BLaER1 (cell line): Measurements from ENCODE around the gene UBE3D.
A peak's percentile ranks its signal among the peaks of the same experiment; 100 is the strongest.

Source experiments
- H3K27ac ChIP-seq: shearing (Covaris generic); formaldehyde crosslinking; 2 replicates; pipeline ENCODE4 v1.8.1; 2022
- H3K27me3 ChIP-seq: shearing (Covaris generic); formaldehyde crosslinking; 2 replicates; pipeline ENCODE4 v1.8.1; 2022
- H3K36me3 ChIP-seq: shearing (Covaris generic); formaldehyde crosslinking; 2 replicates; pipeline ENCODE4 v1.8.1; 2022
- H3K4me1 ChIP-seq: shearing (Covaris generic); formaldehyde crosslinking; 2 replicates; pipeline ENCODE4 v1.8.1; 2022
- H3K4me2 ChIP-seq: shearing (Covaris generic); formaldehyde crosslinking; 2 replicates; pipeline ENCODE4 v1.8.1; 2022
- H3K4me3 ChIP-seq: shearing (Covaris generic); formaldehyde crosslinking; 2 replicates; pipeline ENCODE4 v1.8.1; 2022
- H3K9ac ChIP-seq: shearing (Covaris generic); formaldehyde crosslinking; 2 replicates; pipeline ENCODE4 v1.8.1; 2022
- H3K9me3 ChIP-seq: shearing (Covaris generic); formaldehyde crosslinking; 2 replicates; pipeline ENCODE4 v1.8.1; 2022
- H4K20me1 ChIP-seq: shearing (Covaris generic); formaldehyde crosslinking; 2 replicates; pipeline ENCODE4 v1.8.1; 2022
- Cebpa-rat ChIP-seq: shearing (Covaris generic); IDR thresholded peaks from 2 replicates; pipeline ENCODE4 v1.8.1; 2022

The UBE3D gene

GRCh38 chr6:83065511-83066192 is at the start of gene UBE3D:
Gene UBE3D (minus strand): TSS chr6:83065841. CDS start chr6:83065718, 123 bp downstream.
- Histone ChIP-seq H3K9ac (peak within 1 kb of the TSS; percentile 74), H3K36me3 (no peaks in the 10 kb centered on the region), H4K20me1 (no peaks in the 10 kb centered on the region), H3K4me3 (peak within 1 kb of the TSS; percentile 72), H3K27me3 (no peaks in the 10 kb centered on the region), H3K4me1 (peaks cover 24% of the 10 kb centered on the region; the same call in 1 of the 2 replicates), H3K27ac (0 out of 2 replicates have a peak within 1 kb of the TSS, but pooled peaks have one; percentile 41), H3K9me3 (no peaks in the 10 kb centered on the region), H3K4me2 (peak within 1 kb of the TSS; percentile 71)
- no peak for TF ChIP-seq Cebpa-rat

GRCh38 chr6:83114164-83114563 is 48.5 kb upstream of the UBE3D start:
- H3K4me3 ChIP-seq, result no peak overlapping the region
- H3K27me3 ChIP-seq, result no peaks in the 10 kb centered on the region
- no peaks in the 10 kb centered on the region for H3K36me3 ChIP-seq
- H4K20me1 ChIP-seq, result no peaks in the 10 kb centered on the region
- H3K4me1 ChIP-seq, result peaks cover 15% of the 10 kb centered on the region
- H3K27ac ChIP-seq, result no peak overlapping the region
- H3K4me2 ChIP-seq, result no peak overlapping the region
- no peak for TF ChIP-seq Cebpa-rat
- H3K9me3 ChIP-seq, result no peaks in the 10 kb centered on the region
- H3K9ac ChIP-seq, result no peak overlapping the region

GRCh38 chr6:83113258-83113657 is 47.6 kb upstream of the UBE3D start:
- Histone ChIP-seq H3K27me3 (no peaks in the 10 kb centered on the region), H3K36me3 (no peaks in the 10 kb centered on the region), H3K4me2 (no peak overlapping the region), H3K4me1 (peaks cover 15% of the 10 kb centered on the region), H4K20me1 (no peaks in the 10 kb centered on the region), H3K9ac (no peak overlapping the region), H3K9me3 (no peaks in the 10 kb centered on the region), H3K27ac (no peak overlapping the region), H3K4me3 (no peak overlapping the region)
- TF ChIP-seq Cebpa-rat, result no peak

GRCh38 chr6:83108378-83108777 is 42.7 kb upstream of the UBE3D start:
- H3K36me3 ChIP-seq, result no peaks in the 10 kb centered on the region
- no peaks in the 10 kb centered on the region for H4K20me1 ChIP-seq
- H3K4me1 ChIP-seq, result peaks cover 15% of the 10 kb centered on the region
- no peak overlapping the region for H3K9ac ChIP-seq
- H3K27me3 ChIP-seq, result no peaks in the 10 kb centered on the region
- H3K4me3 ChIP-seq, result no peak overlapping the region
- no peak overlapping the region for H3K4me2 ChIP-seq
- no peak overlapping the region for H3K27ac ChIP-seq
- H3K9me3 ChIP-seq, result no peaks in the 10 kb centered on the region
- TF ChIP-seq Cebpa-rat, result no peak

- Histone ChIP-seq H3K4me3 (no peak overlapping the region), H3K4me1 (no peaks in the 10 kb centered on the region), H4K20me1 (no peaks in the 10 kb centered on the region), H3K27me3 (no peaks in the 10 kb centered on the region), H3K36me3 (no peaks in the 10 kb centered on the region), H3K27ac (no peak overlapping the region), H3K4me2 (no peak overlapping the region), H3K9ac (no peak overlapping the region), H3K9me3 (no peaks in the 10 kb centered on the region)
- no peak for TF ChIP-seq Cebpa-rat
Observed at GRCh38 chr6:83098589-83098988, 32.9 kb upstream of the UBE3D start.

- H3K27ac ChIP-seq, result no peak overlapping the region
- H3K36me3 ChIP-seq, result no peaks in the 10 kb centered on the region
- no peaks in the 10 kb centered on the region for H3K9me3 ChIP-seq
- no peak overlapping the region for H3K9ac ChIP-seq
- no peaks in the 10 kb centered on the region for H3K4me1 ChIP-seq
- H3K4me2 ChIP-seq, result no peak overlapping the region
- no peaks in the 10 kb centered on the region for H4K20me1 ChIP-seq
- no peak overlapping the region for H3K4me3 ChIP-seq
- no peaks in the 10 kb centered on the region for H3K27me3 ChIP-seq
- TF ChIP-seq Cebpa-rat, result no peak
Observed at GRCh38 chr6:83097675-83098074, 32.0 kb upstream of the UBE3D start.

- no peaks in the 10 kb centered on the region for H4K20me1 ChIP-seq
- no peak overlapping the region for H3K27ac ChIP-seq
- H3K9ac ChIP-seq, result no peak overlapping the region
- H3K4me3 ChIP-seq, result no peak overlapping the region
- no peaks in the 10 kb centered on the region for H3K9me3 ChIP-seq
- no peaks in the 10 kb centered on the region for H3K4me1 ChIP-seq
- H3K36me3 ChIP-seq, result no peaks in the 10 kb centered on the region
- H3K4me2 ChIP-seq, result no peak overlapping the region
- no peaks in the 10 kb centered on the region for H3K27me3 ChIP-seq
- no peak for TF ChIP-seq Cebpa-rat
Observed at GRCh38 chr6:83097204-83097603, 31.6 kb upstream of the UBE3D start.

- H3K27ac ChIP-seq, result no peak overlapping the region
- no peak overlapping the region for H3K4me2 ChIP-seq
- no peaks in the 10 kb centered on the region for H3K36me3 ChIP-seq
- H3K9ac ChIP-seq, result no peak overlapping the region
- H3K9me3 ChIP-seq, result no peaks in the 10 kb centered on the region
- H3K4me1 ChIP-seq, result no peaks in the 10 kb centered on the region
- no peak for TF ChIP-seq Cebpa-rat
- no peaks in the 10 kb centered on the region for H4K20me1 ChIP-seq
- H3K27me3 ChIP-seq, result no peaks in the 10 kb centered on the region
- H3K4me3 ChIP-seq, result no peak overlapping the region
Observed at GRCh38 chr6:83096791-83097190, 31.1 kb upstream of the UBE3D start.

GRCh38 chr6:83092756-83093399 is 27.2 kb upstream of the UBE3D start:
- Histone ChIP-seq H3K27me3 (no peaks in the 10 kb centered on the region), H3K36me3 (no peaks in the 10 kb centered on the region), H3K4me3 (no peak overlapping the region), H3K9ac (no peak overlapping the region), H3K4me1 (no peaks in the 10 kb centered on the region), H3K27ac (no peak overlapping the region), H3K4me2 (no peak overlapping the region), H4K20me1 (no peaks in the 10 kb centered on the region), H3K9me3 (no peaks in the 10 kb centered on the region)
- no peak for TF ChIP-seq Cebpa-rat

GRCh38 chr6:83086751-83087150 is 21.1 kb upstream of the UBE3D start:
- Histone ChIP-seq H3K4me1 (no peaks in the 10 kb centered on the region), H3K27ac (no peak overlapping the region), H3K4me3 (no peak overlapping the region), H3K27me3 (no peaks in the 10 kb centered on the region), H3K9ac (no peak overlapping the region), H3K9me3 (no peaks in the 10 kb centered on the region), H3K4me2 (no peak overlapping the region), H4K20me1 (no peaks in the 10 kb centered on the region), H3K36me3 (no peaks in the 10 kb centered on the region)
- no peak for TF ChIP-seq Cebpa-rat
